HepG2 (cell line): ENCODE measurements around the gene BTBD17.

Experiments
- FOXK2 ChIP-seq: fragments of 450-650 bp; IDR thresholded peaks from 2 replicates; pipeline ENCODE4 v1.6.1; 2016
- TF ChIP-seq, protein P1 (sequence below): sonication (generic); formaldehyde crosslinking; IDR thresholded peaks from 2 replicates; pipeline ENCODE4 v1.5.0; 2020; ENCODE audit warnings: mild to moderate bottlenecking, missing genetic modification reagents, moderate library complexity

DNA sequence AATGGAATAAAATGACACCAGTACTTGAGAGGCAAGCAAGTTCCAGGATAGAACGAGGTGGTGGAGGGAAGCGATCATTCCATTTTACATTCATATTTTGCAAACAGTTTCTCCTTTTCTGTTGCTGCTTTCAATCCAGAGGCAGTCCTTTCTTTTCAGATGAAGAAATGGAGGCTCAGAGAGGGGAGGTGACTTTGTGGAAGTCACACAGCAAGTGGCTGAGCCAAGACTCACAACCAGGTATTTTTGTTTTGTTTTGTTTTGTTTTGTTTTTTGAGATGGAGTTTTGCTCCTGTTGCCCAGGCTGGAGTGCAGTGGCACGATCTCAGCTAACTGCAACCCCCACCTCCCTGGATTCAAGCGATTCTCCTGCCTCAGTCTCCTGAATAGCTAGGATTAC is 34.9 kb upstream of the BTBD17 start:
- TF ChIP-seq FOXK2: no peak
- TF ChIP-seq, protein P1, sequence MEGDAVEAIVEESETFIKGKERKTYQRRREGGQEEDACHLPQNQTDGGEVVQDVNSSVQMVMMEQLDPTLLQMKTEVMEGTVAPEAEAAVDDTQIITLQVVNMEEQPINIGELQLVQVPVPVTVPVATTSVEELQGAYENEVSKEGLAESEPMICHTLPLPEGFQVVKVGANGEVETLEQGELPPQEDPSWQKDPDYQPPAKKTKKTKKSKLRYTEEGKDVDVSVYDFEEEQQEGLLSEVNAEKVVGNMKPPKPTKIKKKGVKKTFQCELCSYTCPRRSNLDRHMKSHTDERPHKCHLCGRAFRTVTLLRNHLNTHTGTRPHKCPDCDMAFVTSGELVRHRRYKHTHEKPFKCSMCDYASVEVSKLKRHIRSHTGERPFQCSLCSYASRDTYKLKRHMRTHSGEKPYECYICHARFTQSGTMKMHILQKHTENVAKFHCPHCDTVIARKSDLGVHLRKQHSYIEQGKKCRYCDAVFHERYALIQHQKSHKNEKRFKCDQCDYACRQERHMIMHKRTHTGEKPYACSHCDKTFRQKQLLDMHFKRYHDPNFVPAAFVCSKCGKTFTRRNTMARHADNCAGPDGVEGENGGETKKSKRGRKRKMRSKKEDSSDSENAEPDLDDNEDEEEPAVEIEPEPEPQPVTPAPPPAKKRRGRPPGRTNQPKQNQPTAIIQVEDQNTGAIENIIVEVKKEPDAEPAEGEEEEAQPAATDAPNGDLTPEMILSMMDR (CRISPR knock-in tag): no peak
